OCI-LY7 (cell line): ENCODE results near the gene MEF2B. TPM values are rescaled to one million over a fixed set of nuclear protein-coding genes. Genes with fewer than 3 reads are reported as not detected.
A peak's percentile ranks its signal among the peaks of the same experiment; 100 is the strongest.

Experiments used
- BruUV-seq: library from RNA; stranded (reverse); fragments of 400-500 nt; replicated peaks from 2 replicates; lab custom pipeline; 2021; lab: Mats Ljungman, UMichigan
- CTCF ChIA-PET: fragments of 300-600 bp; sonication (Branson Sonifier 250); formaldehyde crosslinking; loops from one replicate; lab custom pipeline; 2022; ENCODE audit warnings: antibody characterized with exemption; ENCODE audit not compliant: unreplicated experiment; lab: Charles Lee
- POLR2A ChIA-PET: fragments of 300-600 bp; sonication (Branson Sonifier 250); formaldehyde crosslinking; loops from one replicate; lab custom pipeline; 2022; ENCODE audit warnings: antibody characterized with exemption; lab: Charles Lee
- DNase-seq: peaks from one replicate; pipeline ENCODE4 v3.0.0-alpha.2; 2015; ENCODE audit warnings: low spot score
- H2AFZ ChIP-seq: fragments of 200-600 bp; sonication (generic), shearing (Covaris generic); 2 replicates; pipeline ENCODE4 v1.6.1; 2014; ENCODE audit warnings: mild to moderate bottlenecking, antibody characterized with exemption, low read length, moderate library complexity
- H3K27ac ChIP-seq: fragments of 200-600 bp; sonication (generic); 2 replicates; pipeline ENCODE4 v1.5.1; 2014; ENCODE audit warnings: mixed run types, low read depth, mild to moderate bottlenecking, moderate library complexity, low read length, inconsistent platforms; ENCODE audit not compliant: poor library complexity, severe bottlenecking
- H3K36me3 ChIP-seq: fragments of 200-600 bp; sonication (generic); 2 replicates; pipeline ENCODE4 v1.6.1; 2014; ENCODE audit warnings: mild to moderate bottlenecking, antibody characterized with exemption, low read length, moderate library complexity, mixed read lengths; ENCODE audit not compliant: insufficient read depth
- H3K4me1 ChIP-seq: fragments of 200-600 bp; sonication (generic); 2 replicates; pipeline ENCODE4 v1.5.1; 2014; ENCODE audit warnings: mild to moderate bottlenecking, low read length; ENCODE audit not compliant: insufficient read depth, poor library complexity, severe bottlenecking
- H3K4me2 ChIP-seq: fragments of 200-600 bp; sonication (generic); 2 replicates; pipeline ENCODE4 v1.6.1; 2014; ENCODE audit warnings: mild to moderate bottlenecking, low read length
- H3K4me3 ChIP-seq: fragments of 200-600 bp; sonication (generic); 2 replicates; pipeline ENCODE4 v1.5.1; 2014; ENCODE audit warnings: mild to moderate bottlenecking, low read depth, low read length; ENCODE audit not compliant: poor library complexity, severe bottlenecking
- H3K79me2 ChIP-seq: fragments of 200-600 bp; sonication (generic); 2 replicates; pipeline ENCODE4 v1.6.1; 2016; ENCODE audit warnings: low read depth, mild to moderate bottlenecking, low read length, moderate library complexity, mixed read lengths; ENCODE audit not compliant: insufficient read depth
- H3K9me2 ChIP-seq: fragments of 200-600 bp; sonication (generic); 2 replicates; pipeline ENCODE4 v1.6.1; 2016; ENCODE audit warnings: mild to moderate bottlenecking, low read length, mixed read lengths; ENCODE audit not compliant: insufficient read depth
- H3K9me3 ChIP-seq: fragments of 200-600 bp; sonication (generic); 2 replicates; pipeline ENCODE4 v1.6.1; 2014; ENCODE audit warnings: mild to moderate bottlenecking, mixed run types, low read length, mixed read lengths
- H4K20me1 ChIP-seq: fragments of 200-600 bp; sonication (generic); 2 replicates; pipeline ENCODE4 v1.6.1; 2014; ENCODE audit warnings: mild to moderate bottlenecking, antibody characterized with exemption, low read length, moderate library complexity, mixed read lengths; ENCODE audit not compliant: insufficient read depth
- CTCF ChIP-seq: fragments of 200-600 bp; sonication (generic); conservative IDR thresholded peaks from 2 replicates; pipeline ENCODE4 v1.5.1; 2014; ENCODE audit warnings: mild to moderate bottlenecking, antibody characterized with exemption, low read length, moderate library complexity, mixed read lengths
- EZH2phosphoT487 ChIP-seq: fragments of 200-600 bp; sonication (generic); IDR thresholded peaks from 2 replicates; pipeline ENCODE4 v1.6.1; 2018; ENCODE audit warnings: low read depth, borderline replicate concordance, mild to moderate bottlenecking, mixed run types, antibody characterized with exemption, low read length, moderate library complexity, mixed read lengths
- intact Hi-C: fragments of 100-400 bp; cut with micrococcal nuclease; formaldehyde crosslinking; loops from one replicate; pipeline ENCODE4 v1.10.0; 2022; ENCODE audit not compliant: unreplicated experiment
- total RNA-seq, 2 experiments: library from RNA; depleted of rRNA in 1 of 2; stranded (reverse); fragments of >200 nt in 1 of 2; shearing (Covaris generic) in 1 of 2; gene quantifications; 2 replicates each; pipeline ENCODE4 v1.2.3, GENCODE V29; 2014 to 2022

The MEF2B gene
- total RNA-seq, 2 experiments from 2014 or later: 201 to 295 TPM

- Histone ChIP-seq H3K79me2 (peaks cover 34% of the 10 kb centered on the region), H3K9me2 (no peaks in the 10 kb centered on the region), H3K27ac (peak overlapping the region; percentile 89), H3K9me3 (no peaks in the 10 kb centered on the region), H3K4me1 (peaks cover 31% of the 10 kb centered on the region), H3K4me2 (peak overlapping the region; percentile 84), H2AFZ (peak overlapping the region; percentile 45; the same call in 1 of the 2 replicates), H3K4me3 (peak overlapping the region; percentile 93), H4K20me1 (no peaks in the 10 kb centered on the region), H3K36me3 (peaks cover 22% of the 10 kb centered on the region)
- intact Hi-C loops: loop anchor here (1.0 to 5.0 kb wide), 3 partner anchors 171 to 299 kb away; partner anchors contain the start of gene GATAD2A
- ChIA-PET CTCF (no interaction called here), POLR2A (interaction anchor here (1.1 to 2.4 kb wide), 3 partner anchors 10 to 35 kb away, joined by 3 to 24 read pairs (median 3); partner anchors contain the start of gene NR2C2AP)
- BruUV-seq: no TSS peak
- TF ChIP-seq CTCF (no peak), EZH2phosphoT487 (no peak)
- DNase-seq: no peak
Measured at GRCh38 chr19:19191768-19192077, 21.7 kb upstream of the MEF2B start.

- peaks cover 21% of the 10 kb centered on the region for H3K79me2 ChIP-seq
- H2AFZ ChIP-seq: no peak overlapping the region
- H3K4me3 ChIP-seq: no peak overlapping the region
- no peak overlapping the region for H3K27ac ChIP-seq
- TF ChIP-seq CTCF (no peak), EZH2phosphoT487 (no peak)
- H3K4me1 ChIP-seq: peaks cover 15% of the 10 kb centered on the region
- peaks cover 51% of the 10 kb centered on the region for H3K36me3 ChIP-seq
- ChIA-PET CTCF (no interaction called here), POLR2A (no interaction called here)
- H4K20me1 ChIP-seq: no peaks in the 10 kb centered on the region
- intact Hi-C loops: loop anchor here (1.0 kb wide), 1 partner anchor 39 kb away; no protein-coding TSS in a partner anchor
- no peak for DNase-seq
- no peaks in the 10 kb centered on the region for H3K9me2 ChIP-seq
- H3K9me3 ChIP-seq: no peaks in the 10 kb centered on the region
- H3K4me2 ChIP-seq: no peak overlapping the region
- no TSS peak for BruUV-seq
Measured at GRCh38 chr19:19186742-19187141, 16.7 kb upstream of the MEF2B start.

GRCh38 chr19:19185853-19186740, 16.0 kb upstream of the MEF2B start:
- Histone ChIP-seq H4K20me1 (no peaks in the 10 kb centered on the region), H3K27ac (no peak overlapping the region), H3K4me1 (peaks cover 12% of the 10 kb centered on the region), H3K4me3 (no peak overlapping the region), H3K4me2 (no peak overlapping the region), H3K79me2 (peaks cover 15% of the 10 kb centered on the region), H3K9me3 (no peaks in the 10 kb centered on the region), H3K36me3 (peaks cover 57% of the 10 kb centered on the region), H3K9me2 (no peaks in the 10 kb centered on the region), H2AFZ (no peak overlapping the region)
- TF ChIP-seq EZH2phosphoT487 (no peak), CTCF (peak; percentile 80)
- ChIA-PET CTCF (no interaction called here), POLR2A (no interaction called here)
- no TSS peak for BruUV-seq
- intact Hi-C loops: loop anchor here (1.0 kb wide), 1 partner anchor 39 kb away; no protein-coding TSS in a partner anchor
- DNase-seq: peak; percentile 64
